Caco-2 (cell line): ENCODE data around the gene LCLAT1. TPM values are rescaled to one million over a fixed set of nuclear protein-coding genes. Genes with fewer than 3 reads are reported as not detected.
A peak's percentile ranks its signal among the peaks of the same experiment; 100 is the strongest.

Source experiments
- BruUV-seq: library from RNA; stranded (reverse); fragments of 400-500 nt; replicated peaks from 2 replicates; lab custom pipeline; 2021; lab: Mats Ljungman, UMichigan
- CTCF ChIA-PET: fragments of 300-600 bp; sonication (Branson Sonifier 250); formaldehyde crosslinking; loops from one replicate; lab custom pipeline; 2022; ENCODE audit warnings: antibody characterized with exemption; lab: Charles Lee
- POLR2A ChIA-PET: fragments of 300-600 bp; sonication (Branson Sonifier 250); formaldehyde crosslinking; loops from one replicate; lab custom pipeline; 2022; ENCODE audit warnings: antibody characterized with exemption; lab: Charles Lee
- DNase-seq, 2 experiments: peaks; one replicate each; pipeline versions ENCODE4 v3.0.0 to v3.0.0-alpha.2; 2020 to 2022
- H3K27me3 ChIP-seq: replicated peaks from 2 replicates; pipeline ENCODE4 v1.6.0; 2011; ENCODE audit warnings: low read length; ENCODE audit not compliant: control insufficient read depth, insufficient read depth
- H3K36me3 ChIP-seq: 2 replicates; pipeline ENCODE4 v1.5.1; 2011; ENCODE audit warnings: low read length; ENCODE audit not compliant: control insufficient read depth, insufficient read depth
- H3K4me1 ChIP-seq: fragments of 250-450 bp; sonication (Bioruptor Pico); 2 replicates; pipeline ENCODE4 v1.5.1; 2020; ENCODE audit warnings: mild to moderate bottlenecking
- H3K4me3 ChIP-seq: 2 replicates; pipeline ENCODE4 v1.5.1; 2011; ENCODE audit warnings: low read depth, mild to moderate bottlenecking, control low read depth, low read length
- H3K9me3 ChIP-seq: fragments of 250-450 bp; sonication (Bioruptor Pico); 2 replicates; pipeline ENCODE4 v1.5.1; 2020; ENCODE audit warnings: mild to moderate bottlenecking, moderate library complexity
- H3K27ac Mint-ChIP-seq: one replicate; pipeline ENCODE4 v1.8.0; 2022; ENCODE audit warnings: mixed read lengths; ENCODE audit not compliant: unreplicated experiment
- H3K27me3 Mint-ChIP-seq: one replicate; pipeline ENCODE4 v1.8.0; 2022; ENCODE audit warnings: mixed read lengths; ENCODE audit not compliant: insufficient read depth, unreplicated experiment
- H3K36me3 Mint-ChIP-seq: one replicate; pipeline ENCODE4 v1.8.0; 2022; ENCODE audit warnings: mild to moderate bottlenecking, mixed read lengths; ENCODE audit not compliant: insufficient read depth, unreplicated experiment
- H3K4me1 Mint-ChIP-seq: one replicate; pipeline ENCODE4 v1.8.0; 2022; ENCODE audit warnings: low read depth, mixed read lengths; ENCODE audit not compliant: unreplicated experiment
- H3K4me3 Mint-ChIP-seq: one replicate; pipeline ENCODE4 v1.8.0; 2022; ENCODE audit warnings: mild to moderate bottlenecking, moderate library complexity, mixed read lengths; ENCODE audit not compliant: unreplicated experiment
- H3K9me3 Mint-ChIP-seq: one replicate; pipeline ENCODE4 v1.8.0; 2022; ENCODE audit warnings: mixed read lengths; ENCODE audit not compliant: unreplicated experiment
- intact Hi-C: fragments of 100-400 bp; cut with micrococcal nuclease; formaldehyde crosslinking; loops from one replicate; pipeline ENCODE4 v1.10.0; 2022; ENCODE audit not compliant: unreplicated experiment
- total RNA-seq: library from RNA; stranded (reverse); gene quantifications from 2 replicates; pipeline ENCODE4 v1.2.3, GENCODE V29; 2022
- TF ChIP-seq, protein P1 (sequence below), 2 experiments: fragments of 200-600 bp in 1 of 2; IDR thresholded peaks; 1 replicate in 1 of 2; 2 replicates in 1 of 2; pipeline versions ENCODE4 v1.5.1 to v1.8.0; 2011 to 2022; ENCODE audit warnings: antibody characterized with exemption in 1 of 2, control low read depth in 1 of 2, inconsistent platforms in 1 of 2, low read depth in 1 of 2, low read length in 1 of 2, mild to moderate bottlenecking in 1 of 2, moderate library complexity in 1 of 2; ENCODE audit not compliant: insufficient read depth in 1 of 2, severe bottlenecking in 1 of 2, unreplicated experiment in 1 of 2

The LCLAT1 gene
- total RNA-seq, 1 experiment from 2014 or later: 52.2 TPM

DNA sequence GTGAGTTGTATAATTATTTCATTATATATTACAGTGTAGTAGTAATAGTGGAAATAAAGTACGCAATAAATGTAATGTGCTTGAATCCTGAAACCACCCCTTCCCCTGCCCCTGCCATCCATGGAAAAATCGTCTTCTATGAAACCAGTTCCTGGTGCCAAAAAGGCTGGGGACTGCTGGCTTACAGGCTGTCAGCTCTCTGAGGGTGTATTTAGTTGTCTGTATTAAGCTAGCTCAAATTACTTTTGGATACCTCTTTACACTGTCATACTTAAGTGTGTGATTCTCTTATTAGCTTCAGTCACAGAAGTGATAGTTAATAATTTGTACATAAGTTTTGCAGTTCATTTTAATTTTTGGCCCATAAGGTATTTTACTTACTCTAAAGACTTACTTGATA is 29.6 kb downstream of the LCLAT1 start:
- CTCF ChIA-PET: no interaction called here
- H3K27me3 Mint-ChIP-seq: no peaks in the 10 kb centered on the region

DNA sequence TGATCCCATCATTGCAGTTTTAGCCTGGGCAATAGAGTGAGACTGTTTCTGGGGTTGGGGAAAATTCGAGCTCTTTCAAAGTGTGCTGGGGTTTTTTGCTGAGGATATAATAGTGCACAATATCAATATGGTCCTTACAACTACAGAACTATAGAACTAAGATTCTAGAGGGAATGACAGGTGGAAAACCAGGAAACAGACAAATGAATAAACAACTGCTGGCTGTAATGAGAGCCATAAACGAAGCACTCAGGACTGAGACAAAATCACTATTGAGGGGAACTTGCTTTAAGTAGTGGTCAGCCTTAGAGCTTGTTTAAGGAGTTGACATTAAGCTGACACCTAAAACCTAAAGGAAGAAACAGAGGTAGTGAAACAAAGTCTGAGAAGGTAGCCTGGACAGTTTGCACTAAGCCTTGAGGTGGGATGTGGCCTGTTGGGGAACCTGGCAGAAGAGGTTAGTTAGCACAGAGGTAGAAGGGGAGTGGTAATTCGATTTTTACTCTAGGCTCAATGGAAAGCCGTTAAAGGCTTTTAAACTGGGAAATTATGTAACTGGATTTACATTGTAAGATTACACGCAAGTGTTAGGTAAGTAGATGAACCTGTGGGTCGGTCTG is 33.8 kb downstream of the LCLAT1 start:
- TF ChIP-seq, protein P1, sequence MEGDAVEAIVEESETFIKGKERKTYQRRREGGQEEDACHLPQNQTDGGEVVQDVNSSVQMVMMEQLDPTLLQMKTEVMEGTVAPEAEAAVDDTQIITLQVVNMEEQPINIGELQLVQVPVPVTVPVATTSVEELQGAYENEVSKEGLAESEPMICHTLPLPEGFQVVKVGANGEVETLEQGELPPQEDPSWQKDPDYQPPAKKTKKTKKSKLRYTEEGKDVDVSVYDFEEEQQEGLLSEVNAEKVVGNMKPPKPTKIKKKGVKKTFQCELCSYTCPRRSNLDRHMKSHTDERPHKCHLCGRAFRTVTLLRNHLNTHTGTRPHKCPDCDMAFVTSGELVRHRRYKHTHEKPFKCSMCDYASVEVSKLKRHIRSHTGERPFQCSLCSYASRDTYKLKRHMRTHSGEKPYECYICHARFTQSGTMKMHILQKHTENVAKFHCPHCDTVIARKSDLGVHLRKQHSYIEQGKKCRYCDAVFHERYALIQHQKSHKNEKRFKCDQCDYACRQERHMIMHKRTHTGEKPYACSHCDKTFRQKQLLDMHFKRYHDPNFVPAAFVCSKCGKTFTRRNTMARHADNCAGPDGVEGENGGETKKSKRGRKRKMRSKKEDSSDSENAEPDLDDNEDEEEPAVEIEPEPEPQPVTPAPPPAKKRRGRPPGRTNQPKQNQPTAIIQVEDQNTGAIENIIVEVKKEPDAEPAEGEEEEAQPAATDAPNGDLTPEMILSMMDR (IDR thresholded peaks at IDR 0.05; ENCODE audit: insufficient read depth in 1 of 2, low read depth in 1 of 2, low read length in 1 of 2, severe bottlenecking in 1 of 2, unreplicated experiment in 1 of 2): no peak
- POLR2A ChIA-PET: no interaction called here
- DNase-seq: peak in 1 of 2 experiments; percentile 8
- 0 out of 2 replicates have a peak, but pooled peaks cover 3% of the 10 kb centered on the region for H3K9me3 ChIP-seq
- peaks cover 13% of the 10 kb centered on the region for H3K4me1 ChIP-seq
- Mint-ChIP-seq H3K9me3 (no peaks in the 10 kb centered on the region), H3K27me3 (no peaks in the 10 kb centered on the region), H3K4me3 (no peak overlapping the region), H3K27ac (no peak overlapping the region), H3K36me3 (no peaks in the 10 kb centered on the region), H3K4me1 (peaks cover 9% of the 10 kb centered on the region)
- no peaks in the 10 kb centered on the region for H3K27me3 ChIP-seq
- no TSS peak for BruUV-seq
- CTCF ChIA-PET: no interaction called here
- H3K4me3 ChIP-seq: no peak overlapping the region
- intact Hi-C loops: no loop called here
- no peaks in the 10 kb centered on the region for H3K36me3 ChIP-seq

More for the DNA sequence above, 29.6 kb downstream of the LCLAT1 start:
- H3K9me3 Mint-ChIP-seq: no peaks in the 10 kb centered on the region
- H3K4me3 Mint-ChIP-seq: no peak overlapping the region
- Histone ChIP-seq H3K9me3 (no peaks in the 10 kb centered on the region), H3K4me3 (no peak overlapping the region), H3K4me1 (peaks cover 12% of the 10 kb centered on the region), H3K27me3 (no peaks in the 10 kb centered on the region), H3K36me3 (no peaks in the 10 kb centered on the region)
- TF ChIP-seq, protein P1 (IDR thresholded peaks at IDR 0.05; ENCODE audit: insufficient read depth in 1 of 2, low read depth in 1 of 2, low read length in 1 of 2, severe bottlenecking in 1 of 2, unreplicated experiment in 1 of 2): no peak
- no peak overlapping the region for H3K27ac Mint-ChIP-seq
- H3K4me1 Mint-ChIP-seq: peaks cover 8% of the 10 kb centered on the region
- peaks cover under 1% of the 10 kb centered on the region for H3K36me3 Mint-ChIP-seq
- intact Hi-C loops: no loop called here
- DNase-seq: no peak
- POLR2A ChIA-PET: no interaction called here
- BruUV-seq: no TSS peak

DNA sequence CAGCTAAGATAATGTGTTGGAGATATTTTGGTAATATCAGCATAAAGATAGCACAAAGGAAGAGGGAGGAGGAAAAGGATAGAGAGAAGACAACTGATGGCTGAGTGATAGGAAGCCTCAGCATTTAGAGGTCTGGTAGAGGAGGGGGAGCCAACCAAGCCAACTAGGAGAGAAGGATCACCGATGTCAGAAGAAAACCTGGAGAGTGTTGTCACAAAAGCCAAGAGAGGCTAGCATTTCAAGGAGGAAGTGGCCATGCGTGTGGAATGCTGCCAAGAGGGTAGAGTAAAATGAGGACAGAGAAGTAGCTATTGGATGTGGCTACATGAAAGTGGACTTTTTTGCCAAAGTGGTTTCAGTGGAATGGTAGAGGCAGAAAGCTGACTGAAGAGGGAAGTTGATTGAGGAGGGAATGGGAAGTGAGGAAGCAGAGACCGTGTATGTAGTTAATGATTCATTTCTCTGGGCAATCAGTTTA is 34.3 kb downstream of the LCLAT1 start:
- ChIA-PET POLR2A (no interaction called here), CTCF (no interaction called here)
- TF ChIP-seq, protein P1 (IDR thresholded peaks at IDR 0.05; ENCODE audit: insufficient read depth in 1 of 2, low read depth in 1 of 2, low read length in 1 of 2, severe bottlenecking in 1 of 2, unreplicated experiment in 1 of 2): no peak
- H3K27ac Mint-ChIP-seq: no peak overlapping the region
- H3K27me3 Mint-ChIP-seq: no peaks in the 10 kb centered on the region
- peaks cover 12% of the 10 kb centered on the region for H3K4me1 Mint-ChIP-seq
- no peak overlapping the region for H3K4me3 Mint-ChIP-seq
- no TSS peak for BruUV-seq
- no peaks in the 10 kb centered on the region for H3K9me3 Mint-ChIP-seq
- intact Hi-C loops: no loop called here
- no peak for DNase-seq
- Histone ChIP-seq H3K4me3 (no peak overlapping the region), H3K36me3 (no peaks in the 10 kb centered on the region), H3K4me1 (peaks cover 13% of the 10 kb centered on the region), H3K27me3 (no peaks in the 10 kb centered on the region), H3K9me3 (0 out of 2 replicates have a peak, but pooled peaks cover 3% of the 10 kb centered on the region)
- no peaks in the 10 kb centered on the region for H3K36me3 Mint-ChIP-seq
